T47D (cell line): Measurements from ENCODE around the gene SMG6.
A peak's percentile ranks its signal among the peaks of the same experiment; 100 is the strongest.
"Not testable (repeated sequence)": the region's sequence is repeated elsewhere in the genome, so short reads cannot be mapped to it uniquely, and the experiment has no call there.

Source experiments
- DNase-seq, 2 experiments: peaks; one replicate each; pipeline versions ENCODE4 v3.0.0 to v3.0.0-alpha.2; 2011 to 2012; ENCODE audit warnings: low read depth in 1 of 2, low spot score in 1 of 2
- JUND ChIP-seq: IDR thresholded peaks from 2 replicates; pipeline ENCODE4 v1.6.1; 2012; ENCODE audit warnings: low read depth
- in situ Hi-C: cut with HindIII; loops from 2 replicates; pipeline ENCODE4 v1.10.0; 2016; ENCODE audit warnings: low sequenced_read_pairs, low pct_unique_long_range_greater_than_20kb

The SMG6 gene

GRCh38 chr17:2292100-2292499, 11.5 kb downstream of the SMG6 start:
- no peak for TF ChIP-seq JUND
- no peak for DNase-seq
- in situ Hi-C loops = no loop called here

- TF ChIP-seq JUND = no peak
- in situ Hi-C loops = no loop called here
- no peak for DNase-seq
Observed at GRCh38 chr17:2289878-2290478, 13.6 kb downstream of the SMG6 start.

- in situ Hi-C loops = no loop called here
- no peak for TF ChIP-seq JUND
- DNase-seq = no peak
Observed at GRCh38 chr17:2283302-2283701, 20.3 kb downstream of the SMG6 start.

GRCh38 chr17:2282297-2282873, 21.2 kb downstream of the SMG6 start:
- DNase-seq = peak in 1 of 2 experiments; percentile 43
- in situ Hi-C loops = no loop called here
- TF ChIP-seq JUND = no peak

GRCh38 chr17:2279707-2280106, 23.9 kb downstream of the SMG6 start:
- in situ Hi-C loops = no loop called here
- DNase-seq = no peak
- no peak for TF ChIP-seq JUND

GRCh38 chr17:2277429-2278170, 26.0 kb downstream of the SMG6 start:
- TF ChIP-seq JUND = no peak
- in situ Hi-C loops = no loop called here
- no peak for DNase-seq

GRCh38 chr17:2275722-2276121, 27.9 kb downstream of the SMG6 start:
- no peak for DNase-seq
- TF ChIP-seq JUND = no peak
- in situ Hi-C loops = no loop called here

- no peak for DNase-seq
- TF ChIP-seq JUND = no peak
- in situ Hi-C loops = no loop called here
Observed at GRCh38 chr17:2274414-2274813, 29.2 kb downstream of the SMG6 start.

GRCh38 chr17:2271985-2272702, 31.4 kb downstream of the SMG6 start:
- TF ChIP-seq JUND = no peak
- DNase-seq = no peak
- in situ Hi-C loops = no loop called here

- no peak for TF ChIP-seq JUND
- DNase-seq = no peak
- in situ Hi-C loops = no loop called here
Observed at GRCh38 chr17:2267354-2267753, 36.2 kb downstream of the SMG6 start.

GRCh38 chr17:2266865-2267228, 36.7 kb downstream of the SMG6 start:
- TF ChIP-seq JUND = no peak
- no peak for DNase-seq
- in situ Hi-C loops = no loop called here

GRCh38 chr17:2266045-2266864, 37.3 kb downstream of the SMG6 start:
- DNase-seq = no peak
- in situ Hi-C loops = no loop called here
- TF ChIP-seq JUND = no peak

GRCh38 chr17:2265166-2265565, 38.4 kb downstream of the SMG6 start:
- DNase-seq, in situ Hi-C loops: not testable (repeated sequence)
